ENCODE measurements around the gene ZNF444. TPM values are rescaled to one million over a fixed set of nuclear protein-coding genes. Genes with fewer than 3 reads are reported as not detected.

Gene ZNF444
- total RNA-seq, 1 experiment from 2014 or later: 31.7 TPM

GRCh38 chr19:56117889-56118288 lies 23.2 kb upstream of the ZNF444 start:
- no peak for DNase-seq (ENCODE audit: low read depth, low spot score)
- BruUV-seq (replicated peaks): no TSS peak
- intact Hi-C loops (cut with micrococcal nuclease): no loop called here
- H3K27ac ChIP-seq (ENCODE audit: low read depth, low read length): no peak overlapping the region; the same call in 1 of the 2 replicates
- H3K79me2 ChIP-seq (ENCODE audit: insufficient read depth, low read length): peaks cover 77% of the 10 kb centered on the region
- ATAC-seq: no peak
- ChIA-PET POLR2A (no interaction called here), RAD21 (ENCODE audit: low non-redundant PET in 1 of 2, low total read pairs in 2 of 2, uncharacterized antibody in 2 of 2, unreplicated experiment in 2 of 2) (no interaction called here), CTCF (no interaction called here)
- no peaks in the 10 kb centered on the region for H3K9me2 ChIP-seq (ENCODE audit: insufficient read depth)
- no peak overlapping the region for H3K4me3 ChIP-seq (replicated peaks in 1 of 2; ENCODE audit: low read depth in 1 of 2, low read length in 2 of 2)
- H3K4me1 ChIP-seq (ENCODE audit: control insufficient read depth in 1 of 2, insufficient read depth in 2 of 2, low read length in 2 of 2): peaks cover 9 to 22% of the 10 kb centered on the region in 2 experiments
- H3K9ac ChIP-seq (ENCODE audit: low read length): no peak overlapping the region
- no peak overlapping the region for H2AFZ ChIP-seq (ENCODE audit: low read depth, low read length, poor library complexity, severe bottlenecking)
- no peak for TF ChIP-seq MAX (IDR thresholded peaks at IDR 0.05)
- TF ChIP-seq POLR2A (IDR thresholded peaks at IDR 0.05; ENCODE audit: borderline replicate concordance, extremely low read depth, insufficient read depth, insufficient read length): no peak
- TF ChIP-seq CTCF (IDR thresholded peaks at IDR 0.05 in 2 of 3, conservative IDR thresholded peaks at IDR 0.05 in 1 of 3; ENCODE audit: borderline replicate concordance in 1 of 3, insufficient read depth in 1 of 3, low read depth in 2 of 3, low read length in 2 of 3): no peak
- no peak for TF ChIP-seq SIN3A (IDR thresholded peaks at IDR 0.05; ENCODE audit: low read depth)
- no peak for TF ChIP-seq SRF (IDR thresholded peaks at IDR 0.05; ENCODE audit: low read depth)
- TF ChIP-seq EGR1 (IDR thresholded peaks at IDR 0.05; ENCODE audit: low read depth): no peak
- TF ChIP-seq EZH2phosphoT487 (IDR thresholded peaks at IDR 0.05; ENCODE audit: borderline replicate concordance): no peak
- no peak for TF ChIP-seq ZNF274 (IDR thresholded peaks at IDR 0.05; ENCODE audit: low read depth, low read length)
- no peak for TF ChIP-seq CEBPB (IDR thresholded peaks at IDR 0.05; ENCODE audit: low read depth)
- no peak for TF ChIP-seq ZFX (IDR thresholded peaks at IDR 0.05)
- TF ChIP-seq TCF7L2 (IDR thresholded peaks at IDR 0.05; ENCODE audit: borderline replicate concordance, extremely low read depth, insufficient read depth, insufficient read length): no peak
- no peak for TF ChIP-seq ELF1 (IDR thresholded peaks at IDR 0.05; ENCODE audit: borderline replicate concordance, low read depth)
- TF ChIP-seq RAD21 (IDR thresholded peaks at IDR 0.05; ENCODE audit: low read depth): no peak
- no peaks in the 10 kb centered on the region for H4K20me1 ChIP-seq (ENCODE audit: insufficient read depth)
- no peaks in the 10 kb centered on the region for H3K9me3 ChIP-seq (ENCODE audit: control insufficient read depth in 1 of 2, insufficient read depth in 1 of 2, low read depth in 1 of 2, low read length in 2 of 2)
- no peaks in the 10 kb centered on the region for H3K27me3 ChIP-seq (ENCODE audit: insufficient read depth, low read length)
- H3K36me3 ChIP-seq (ENCODE audit: control insufficient read depth in 1 of 2, insufficient read depth in 2 of 2, low read length in 2 of 2): 0 out of 4 replicates have a peak, but pooled peaks cover 0 to 3% of the 10 kb centered on the region in 2 experiments
- H3K4me2 ChIP-seq (ENCODE audit: low read length): no peak overlapping the region
